Lower leg skin (tissue), 4 donors: ENCODE measurements around the gene KLHL6. TPM values are rescaled to one million over a fixed set of nuclear protein-coding genes. Genes with fewer than 3 reads are reported as not detected.
"Not testable (repeated sequence)": the region's sequence is repeated elsewhere in the genome, so short reads cannot be mapped to it uniquely, and the experiment has no call there.

Experiments
- DNase-seq, 2 donors: peaks; one replicate each; pipeline ENCODE4 v3.0.0-alpha.2; 2019; ENCODE audit warnings: low spot score in 2 of 2
- H3K4me3 ChIP-seq: fragments of 200-600 bp; sonication (generic); 2 replicates; pipeline ENCODE4 v1.5.1; 2017; ENCODE audit warnings: mild to moderate bottlenecking, low read depth; ENCODE audit not compliant: poor library complexity, severe bottlenecking
- CTCF ChIP-seq, 3 donors: fragments of 450-650 bp; IDR thresholded peaks; one replicate each; pipeline ENCODE4 v1.5.1; 2016; ENCODE audit warnings: antibody characterized with exemption in 3 of 3, mild to moderate bottlenecking in 3 of 3, moderate library complexity in 2 of 3
- POLR2A ChIP-seq, 2 donors: fragments of 450-650 bp; IDR thresholded peaks; one replicate each; pipeline ENCODE4 v1.6.1; 2016 to 2017; ENCODE audit warnings: antibody characterized with exemption in 2 of 2, mild to moderate bottlenecking in 1 of 2, moderate library complexity in 1 of 2
- WGBS, 2 donors: methylation state at CpG; one replicate each; pipeline ENCODE4 v1.1.5; 2018; 5-methylcytosine and 5-hydroxymethylcytosine counted together
- intact Hi-C: fragments of 100-400 bp; cut with DNase I; formaldehyde crosslinking; loops from one replicate; pipeline ENCODE4 v1.15.0; 2023; ENCODE audit warnings: low total_unique reads
- total RNA-seq, 4 donors: library from RNA; depleted of rRNA; stranded (reverse); fragments of >200 nt; gene quantifications; one replicate each; pipeline ENCODE4 v1.1.0, GENCODE V29; 2016

KLHL6 gene
- total RNA-seq, 4 donors from 2014 or later, result 0.10 to 0.58 (median 0.23) TPM

DNA sequence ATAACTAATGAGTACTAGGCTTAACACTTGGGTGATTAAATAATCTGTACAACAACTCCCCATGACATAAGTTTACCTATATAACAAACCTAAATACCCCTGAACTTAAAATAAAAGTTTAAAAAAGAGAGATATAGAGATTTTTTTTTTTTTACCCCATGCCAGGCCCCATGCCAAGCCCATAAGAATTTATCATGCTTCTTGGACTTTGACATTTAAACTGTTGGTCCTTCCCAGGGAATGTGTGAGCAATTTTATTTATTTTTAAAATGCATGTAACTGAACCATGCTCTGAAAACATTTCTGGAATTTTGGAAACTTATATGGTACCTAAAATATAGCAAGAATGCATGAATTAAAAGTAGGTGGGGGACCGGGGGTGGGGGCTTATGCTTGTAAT lies 26.3 kb downstream of the KLHL6 start:
- TF ChIP-seq POLR2A (IDR thresholded peaks at IDR 0.05), result no peak
- TF ChIP-seq CTCF (IDR thresholded peaks at IDR 0.05), result no peak
- intact Hi-C loops, result no loop called here
- 79 to 88% methylated on average over 1 of the region's 1 CpG for WGBS, 2 donors
- no peak overlapping the region for H3K4me3 ChIP-seq
- no peak for DNase-seq

DNA sequence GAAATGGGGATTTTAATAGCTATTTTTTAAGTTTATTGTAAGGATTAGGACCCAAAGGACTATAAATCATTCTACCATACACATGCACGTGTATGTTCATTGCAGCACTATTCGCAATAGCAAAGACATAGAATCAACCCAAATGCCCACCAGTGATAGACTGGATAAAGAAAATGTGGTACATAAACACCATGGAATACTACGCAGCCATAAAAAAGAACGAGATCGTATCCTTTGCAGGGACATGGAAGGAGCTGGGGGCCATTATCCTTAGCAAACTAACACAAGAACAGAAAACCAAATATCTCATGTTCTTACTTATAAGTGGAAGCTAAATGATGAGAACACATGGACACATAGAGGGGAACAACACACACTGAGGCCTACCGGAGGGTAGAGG lies 26.7 kb downstream of the KLHL6 start:
- H3K4me3 ChIP-seq, DNase-seq, intact Hi-C loops: not testable (repeated sequence)
- 92 to 96% methylated on average over 6 of the region's 6 CpGs for WGBS, 2 donors

GRCh38 chr3:183527428-183528379 lies 27.8 kb downstream of the KLHL6 start:
- intact Hi-C loops, result no loop called here

DNA sequence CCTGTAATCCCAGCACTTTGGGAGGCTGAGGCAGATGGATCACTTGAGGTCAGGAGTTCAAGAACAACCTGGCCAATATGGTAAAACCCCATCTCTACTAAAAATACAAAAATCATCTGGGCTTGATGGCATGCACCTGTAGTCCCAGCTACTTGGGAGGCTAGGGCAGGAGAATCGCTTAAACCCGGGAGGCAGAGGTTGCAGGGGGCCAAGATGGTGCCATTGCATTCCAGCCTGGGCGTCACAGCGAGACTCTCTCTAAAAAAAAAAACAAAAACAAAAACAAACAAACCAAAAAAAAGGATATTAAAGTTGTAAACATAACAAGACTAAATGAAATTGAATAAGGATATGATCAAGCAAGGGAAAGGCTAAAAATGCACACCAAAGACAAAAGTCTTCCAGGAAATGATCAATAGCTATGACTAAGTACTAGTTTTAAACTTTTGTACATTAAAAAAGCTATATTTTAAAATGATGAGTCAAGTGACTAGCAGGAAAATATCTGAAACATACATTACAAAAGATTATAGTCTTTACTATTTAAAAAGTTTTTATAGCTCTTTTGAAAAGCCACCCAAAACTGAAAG lies 28.6 kb downstream of the KLHL6 start:
- TF ChIP-seq POLR2A (IDR thresholded peaks at IDR 0.05) (no peak), CTCF (IDR thresholded peaks at IDR 0.05) (no peak)
- intact Hi-C loops, result no loop called here
- 82 to 89% methylated on average over 4 of the region's 4 CpGs for WGBS, 2 donors
- H3K4me3 ChIP-seq, result no peak overlapping the region
- DNase-seq, result no peak

More at GRCh38 chr3:183527428-183528379, 27.8 kb downstream of the KLHL6 start:
- no peak for TF ChIP-seq POLR2A (IDR thresholded peaks at IDR 0.05)
- TF ChIP-seq CTCF (IDR thresholded peaks at IDR 0.05), result no peak
- WGBS, 2 donors, result 87 to 88% methylated on average over 12 of the region's 12 CpGs
- H3K4me3 ChIP-seq, result no peak overlapping the region
- no peak for DNase-seq

- DNase-seq, result no peak
- intact Hi-C loops, result no loop called here
- H3K4me3 ChIP-seq, result no peak overlapping the region
- 79 to 85% methylated on average over 6 of the region's 6 CpGs for WGBS, 2 donors
- no peak for TF ChIP-seq CTCF (IDR thresholded peaks at IDR 0.05)
- no peak for TF ChIP-seq POLR2A (IDR thresholded peaks at IDR 0.05)
Measured at GRCh38 chr3:183524476-183524875, 31.0 kb downstream of the KLHL6 start.

- 77 to 84% methylated on average over 19 of the region's 19 CpGs for WGBS, 2 donors
- intact Hi-C loops, DNase-seq, H3K4me3 ChIP-seq: not testable (repeated sequence)
Measured at GRCh38 chr3:183520741-183521556, 34.6 kb downstream of the KLHL6 start.

DNA sequence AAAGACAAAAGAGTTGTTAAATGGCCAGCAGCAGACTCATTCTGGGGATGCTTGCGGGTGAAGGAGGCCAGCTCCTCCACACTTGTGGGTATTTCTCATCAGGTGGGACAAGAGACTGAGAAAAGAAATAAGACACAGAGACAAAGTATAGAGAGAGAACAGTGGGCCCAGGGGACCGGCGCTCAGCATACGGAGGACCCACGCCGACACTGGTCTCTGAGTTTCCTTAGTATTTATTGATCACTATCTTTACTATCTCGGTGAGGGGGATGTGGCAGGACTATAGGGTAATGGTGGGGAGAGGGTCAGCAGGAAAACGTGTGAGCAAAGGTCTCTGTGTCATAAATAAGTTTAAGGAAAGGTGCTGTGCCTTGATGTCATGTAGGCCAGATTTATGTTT lies 35.2 kb downstream of the KLHL6 start:
- DNase-seq, H3K4me3 ChIP-seq, intact Hi-C loops: not testable (repeated sequence)
- 77 to 84% methylated on average over 8 of the region's 8 CpGs for WGBS, 2 donors
